Testis (tissue), 2 donors: Measurements from ENCODE around the gene CASP6.

Experiments used
- CTCF ChIP-seq, 3 experiments: fragments of 450-650 bp in 2 of 3; fragments of 200-600 bp in 1 of 3; sonication (generic) in 1 of 3; IDR thresholded peaks; one replicate each; pipeline ENCODE4 v1.5.1; 2016 to 2019; ENCODE audit warnings: antibody characterized with exemption in 3 of 3, mild to moderate bottlenecking in 2 of 3, moderate library complexity in 1 of 3
- POLR2A ChIP-seq: fragments of 450-650 bp; IDR thresholded peaks from one replicate; pipeline ENCODE4 v1.6.1; 2017; ENCODE audit warnings: antibody characterized with exemption, mild to moderate bottlenecking, moderate library complexity

GRCh38 chr4:109676886-109677285, 26.4 kb downstream of the CASP6 start:
- TF ChIP-seq POLR2A (no peak), CTCF (IDR thresholded peaks at IDR 0.05) (no peak)
